Cardiac fibroblast (primary cell): Measurements from ENCODE around the gene SLC15A3.
A peak's percentile ranks its signal among the peaks of the same experiment; 100 is the strongest.

ENCODE experiments used
- DNase-seq, 2 donors: peaks; one replicate each; pipeline versions ENCODE4 v3.0.0 to v3.0.0-alpha.2; 2010; ENCODE audit warnings: low read depth in 2 of 2
- H3K4me3 ChIP-seq, 2 donors: replicated peaks in 1 of 2; 1 replicate in 1 of 2; 2 replicates in 1 of 2; pipeline ENCODE4 v1.5.1; 2011; ENCODE audit warnings: low read depth in 2 of 2, low read length in 2 of 2, mild to moderate bottlenecking in 2 of 2, moderate library complexity in 1 of 2
- CTCF ChIP-seq: IDR thresholded peaks from one replicate; pipeline ENCODE4 v1.5.1; 2011; ENCODE audit warnings: low read depth, mild to moderate bottlenecking, low read length, inconsistent platforms

The SLC15A3 gene

GRCh38 chr11:60970890-60971289, 18.9 kb upstream of the SLC15A3 start:
- no peak for TF ChIP-seq CTCF

GRCh38 chr11:60970369-60970774, 18.4 kb upstream of the SLC15A3 start:
- TF ChIP-seq CTCF: peak; percentile 96
- peak; percentile 42 to 50 for DNase-seq
- no peak overlapping the region for H3K4me3 ChIP-seq

More at GRCh38 chr11:60970890-60971289, 18.9 kb upstream of the SLC15A3 start:
- no peak for DNase-seq
- H3K4me3 ChIP-seq: no peak overlapping the region

GRCh38 chr11:60968223-60968622, 16.2 kb upstream of the SLC15A3 start:
- DNase-seq: no peak
- no peak overlapping the region for H3K4me3 ChIP-seq
- TF ChIP-seq CTCF: no peak

- no peak for TF ChIP-seq CTCF
- H3K4me3 ChIP-seq: no peak overlapping the region
- DNase-seq: no peak
Measured at GRCh38 chr11:60966890-60967289, 14.9 kb upstream of the SLC15A3 start.

GRCh38 chr11:60964801-60965200, 12.8 kb upstream of the SLC15A3 start:
- TF ChIP-seq CTCF: no peak
- no peak for DNase-seq
- H3K4me3 ChIP-seq: no peak overlapping the region

- no peak for TF ChIP-seq CTCF
- no peak overlapping the region for H3K4me3 ChIP-seq
- peak in 1 of 2 donors; percentile 45 for DNase-seq
Measured at GRCh38 chr11:60960405-60960804, 8.4 kb upstream of the SLC15A3 start.

GRCh38 chr11:60959431-60959830, 7.5 kb upstream of the SLC15A3 start:
- no peak for TF ChIP-seq CTCF
- peak in 1 of 2 donors; percentile 57 for DNase-seq
- no peak overlapping the region for H3K4me3 ChIP-seq
